BE2C (cell line): ENCODE data around the gene MOB3B.

Source experiments
- DNase-seq: peaks from one replicate; pipeline ENCODE4 v3.0.0-alpha.2; 2020
- H3K27me3 ChIP-seq: fragments of 250-450 bp; sonication (Bioruptor Pico); 2 replicates; pipeline ENCODE4 v1.5.1; 2020; ENCODE audit warnings: mild to moderate bottlenecking
- H3K36me3 ChIP-seq: fragments of 250-450 bp; sonication (Bioruptor Pico); 2 replicates; pipeline ENCODE4 v1.5.1; 2020; ENCODE audit warnings: mild to moderate bottlenecking
- H3K4me1 ChIP-seq: fragments of 250-450 bp; sonication (Bioruptor Pico); 2 replicates; pipeline ENCODE4 v1.5.1; 2020
- H3K4me3 ChIP-seq: 2 replicates; pipeline ENCODE4 v1.5.1; 2011; ENCODE audit warnings: low read depth, low read length
- H3K9me3 ChIP-seq: fragments of 250-450 bp; sonication (Bioruptor Pico); 2 replicates; pipeline ENCODE4 v1.5.1; 2020
- TF ChIP-seq, protein P1 (sequence below): IDR thresholded peaks from 2 replicates; pipeline ENCODE4 v1.5.1; 2012; ENCODE audit warnings: mild to moderate bottlenecking, low read depth, low read length

MOB3B gene

GRCh38 chr9:27519466-27520465 is 9.8 kb downstream of the MOB3B start:
- no peak for DNase-seq
- no peaks in the 10 kb centered on the region for H3K27me3 ChIP-seq
- TF ChIP-seq, protein P1, sequence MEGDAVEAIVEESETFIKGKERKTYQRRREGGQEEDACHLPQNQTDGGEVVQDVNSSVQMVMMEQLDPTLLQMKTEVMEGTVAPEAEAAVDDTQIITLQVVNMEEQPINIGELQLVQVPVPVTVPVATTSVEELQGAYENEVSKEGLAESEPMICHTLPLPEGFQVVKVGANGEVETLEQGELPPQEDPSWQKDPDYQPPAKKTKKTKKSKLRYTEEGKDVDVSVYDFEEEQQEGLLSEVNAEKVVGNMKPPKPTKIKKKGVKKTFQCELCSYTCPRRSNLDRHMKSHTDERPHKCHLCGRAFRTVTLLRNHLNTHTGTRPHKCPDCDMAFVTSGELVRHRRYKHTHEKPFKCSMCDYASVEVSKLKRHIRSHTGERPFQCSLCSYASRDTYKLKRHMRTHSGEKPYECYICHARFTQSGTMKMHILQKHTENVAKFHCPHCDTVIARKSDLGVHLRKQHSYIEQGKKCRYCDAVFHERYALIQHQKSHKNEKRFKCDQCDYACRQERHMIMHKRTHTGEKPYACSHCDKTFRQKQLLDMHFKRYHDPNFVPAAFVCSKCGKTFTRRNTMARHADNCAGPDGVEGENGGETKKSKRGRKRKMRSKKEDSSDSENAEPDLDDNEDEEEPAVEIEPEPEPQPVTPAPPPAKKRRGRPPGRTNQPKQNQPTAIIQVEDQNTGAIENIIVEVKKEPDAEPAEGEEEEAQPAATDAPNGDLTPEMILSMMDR: no peak
- no peaks in the 10 kb centered on the region for H3K4me1 ChIP-seq
- H3K9me3 ChIP-seq: no peaks in the 10 kb centered on the region; the same call in 1 of the 2 replicates
- H3K36me3 ChIP-seq: no peaks in the 10 kb centered on the region
- H3K4me3 ChIP-seq: no peak overlapping the region

DNA sequence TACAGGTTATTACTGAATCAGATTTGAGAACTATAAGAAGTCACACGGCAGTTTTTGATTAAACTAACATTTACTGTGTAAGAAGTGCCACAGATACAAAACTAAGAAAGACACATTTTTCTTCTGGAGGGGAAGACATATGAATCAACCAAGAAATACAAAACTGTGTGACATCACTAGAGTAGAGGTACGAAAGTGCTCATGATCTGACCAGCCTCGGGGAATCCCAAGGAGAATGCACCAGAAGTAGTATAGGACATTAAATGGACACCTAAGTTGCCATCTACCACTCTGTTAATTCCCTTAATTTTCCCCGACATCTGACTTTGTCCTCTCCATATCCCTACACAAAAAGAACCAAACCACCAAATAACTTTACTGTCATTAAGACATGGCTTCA is 10.8 kb downstream of the MOB3B start:
- no peak overlapping the region for H3K4me3 ChIP-seq
- H3K4me1 ChIP-seq: no peaks in the 10 kb centered on the region
- no peaks in the 10 kb centered on the region for H3K27me3 ChIP-seq
- no peaks in the 10 kb centered on the region for H3K36me3 ChIP-seq
- no peak for DNase-seq
- no peaks in the 10 kb centered on the region for H3K9me3 ChIP-seq
- TF ChIP-seq, protein P1: no peak

DNA sequence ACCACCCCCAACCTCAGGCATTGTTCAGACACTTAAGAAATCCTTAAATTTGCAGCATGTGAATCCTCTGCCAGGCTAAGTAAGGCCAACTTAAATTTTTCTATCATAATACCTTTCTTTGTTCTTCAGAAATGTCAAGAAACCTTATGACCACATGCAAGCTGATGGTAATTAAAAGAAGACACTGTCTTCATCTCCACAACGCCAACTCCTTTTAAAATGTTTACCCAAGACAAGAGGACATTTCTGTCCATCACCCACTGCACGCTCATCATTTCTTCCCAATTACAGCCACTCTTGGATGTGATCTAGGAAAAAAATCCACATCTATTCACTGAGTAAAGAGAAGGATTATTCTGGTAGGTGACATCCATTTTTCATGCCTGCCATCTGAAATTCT is 11.6 kb downstream of the MOB3B start:
- TF ChIP-seq, protein P1: no peak
- Histone ChIP-seq H3K36me3 (no peaks in the 10 kb centered on the region), H3K27me3 (no peaks in the 10 kb centered on the region), H3K9me3 (no peaks in the 10 kb centered on the region), H3K4me3 (no peak overlapping the region), H3K4me1 (no peaks in the 10 kb centered on the region)
- DNase-seq: no peak

DNA sequence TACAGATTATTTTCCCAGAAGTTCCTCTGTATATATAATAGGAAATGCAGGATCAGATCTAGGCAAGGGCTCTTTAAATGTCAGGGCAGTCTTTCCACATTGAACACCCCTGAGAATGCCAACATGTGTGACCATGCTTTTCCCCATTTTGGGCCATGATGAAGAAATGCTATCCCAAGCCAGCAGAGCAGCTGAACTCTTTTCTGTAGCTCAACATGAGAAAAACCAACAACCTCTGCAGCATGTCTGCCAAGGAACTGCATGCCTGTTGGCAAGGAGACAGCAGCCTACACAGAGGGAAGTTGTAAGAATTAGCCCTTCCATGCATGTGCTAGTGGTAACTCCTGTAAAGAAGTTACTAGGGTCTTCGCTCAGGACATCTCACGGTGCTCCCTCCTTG is 15.1 kb downstream of the MOB3B start:
- Histone ChIP-seq H3K9me3 (no peaks in the 10 kb centered on the region), H3K27me3 (no peaks in the 10 kb centered on the region), H3K36me3 (no peaks in the 10 kb centered on the region), H3K4me3 (no peak overlapping the region), H3K4me1 (no peaks in the 10 kb centered on the region)
- TF ChIP-seq, protein P1: no peak
- no peak for DNase-seq

DNA sequence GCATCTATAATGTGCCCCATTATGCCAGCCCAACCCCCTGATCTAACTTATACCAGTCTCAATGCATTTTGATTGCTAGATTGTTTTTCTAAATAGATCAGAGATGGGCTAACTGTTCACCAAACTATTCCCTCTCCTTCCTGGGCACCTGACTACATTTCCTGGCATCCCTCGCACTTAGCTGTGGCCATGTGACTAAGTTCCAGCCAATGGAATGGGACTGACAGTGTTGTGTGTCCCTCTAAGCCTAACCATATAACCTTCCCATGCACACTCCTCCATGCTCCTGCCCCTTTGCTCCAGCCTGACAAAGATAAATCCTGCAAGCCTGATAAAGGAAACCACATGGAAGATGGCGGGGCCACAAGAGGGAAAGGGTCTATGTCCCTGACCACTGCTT is 17.8 kb downstream of the MOB3B start:
- H3K9me3 ChIP-seq: no peaks in the 10 kb centered on the region
- no peaks in the 10 kb centered on the region for H3K4me1 ChIP-seq
- TF ChIP-seq, protein P1: no peak
- H3K36me3 ChIP-seq: no peaks in the 10 kb centered on the region
- no peaks in the 10 kb centered on the region for H3K27me3 ChIP-seq
- H3K4me3 ChIP-seq: no peak overlapping the region
- DNase-seq: no peak

- no peak overlapping the region for H3K4me3 ChIP-seq
- H3K4me1 ChIP-seq: no peaks in the 10 kb centered on the region
- H3K27me3 ChIP-seq: no peaks in the 10 kb centered on the region
- TF ChIP-seq, protein P1: no peak
- no peaks in the 10 kb centered on the region for H3K36me3 ChIP-seq
- no peak for DNase-seq
- no peaks in the 10 kb centered on the region for H3K9me3 ChIP-seq
These were observed 18.8 kb downstream of the MOB3B start for GRCh38 chr9:27510780-27511179.
